HepG2 (cell line): ENCODE results near the gene RPS6KA2. TPM values are rescaled to one million over a fixed set of nuclear protein-coding genes. Genes with fewer than 3 reads are reported as not detected.

Experiments
- ARID2 ChIP-seq: sonication (generic); formaldehyde crosslinking; IDR thresholded peaks from 2 replicates; pipeline ENCODE4 v1.8.1; 2022; ENCODE audit warnings: mild to moderate bottlenecking, missing genetic modification reagents, borderline replicate concordance
- CREB1 ChIP-seq, 2 experiments: fragments of 450-650 bp in 1 of 2; IDR thresholded peaks; 2 replicates each; pipeline ENCODE4 v1.6.1; 2016 to 2017; ENCODE audit warnings: control low read depth in 1 of 2, mild to moderate bottlenecking in 1 of 2, missing compliant biosample characterization in 1 of 2, missing genetic modification characterization in 1 of 2
- EED ChIP-seq: sonication (generic); formaldehyde crosslinking; IDR thresholded peaks from 2 replicates; pipeline ENCODE4 v1.5.0; 2020; ENCODE audit warnings: mild to moderate bottlenecking, missing genetic modification reagents
- FOXA3 ChIP-seq: IDR thresholded peaks from 2 replicates; pipeline ENCODE4 v1.6.1; 2016; ENCODE audit warnings: missing genetic modification reagents, missing compliant biosample characterization
- ISX ChIP-seq: sonication (generic); formaldehyde crosslinking; conservative IDR thresholded peaks from 2 replicates; pipeline ENCODE4 v1.5.0; 2020; ENCODE audit warnings: missing genetic modification reagents
- JUN ChIP-seq: sonication (generic); formaldehyde crosslinking; IDR thresholded peaks from 2 replicates; pipeline ENCODE4 v1.4.0; 2020; ENCODE audit warnings: mild to moderate bottlenecking, missing genetic modification reagents
- MAF1 ChIP-seq: sonication (generic); formaldehyde crosslinking; IDR thresholded peaks from 2 replicates; pipeline ENCODE4 v1.5.0; 2020; ENCODE audit warnings: missing genetic modification reagents, borderline replicate concordance
- MIXL1 ChIP-seq: IDR thresholded peaks from 2 replicates; pipeline ENCODE4 v1.6.1; 2016
- NFIB ChIP-seq: sonication (generic); formaldehyde crosslinking; IDR thresholded peaks from 2 replicates; pipeline ENCODE4 v1.9.0; 2021; ENCODE audit warnings: missing genetic modification reagents, mild to moderate bottlenecking, borderline replicate concordance
- RFXANK ChIP-seq: IDR thresholded peaks from 2 replicates; pipeline ENCODE4 v1.6.1; 2016
- RFXAP ChIP-seq: sonication (generic); formaldehyde crosslinking; IDR thresholded peaks from 2 replicates; pipeline ENCODE4 v1.4.0; 2020; ENCODE audit warnings: missing genetic modification reagents, borderline replicate concordance
- TAF15 ChIP-seq: fragments of 200-400 bp; formaldehyde crosslinking; IDR thresholded peaks from one replicate; pipeline ENCODE4 v1.6.1; 2018; ENCODE audit warnings: mild to moderate bottlenecking, low read depth, low read length; ENCODE audit not compliant: poor library complexity, severe bottlenecking
- TBP ChIP-seq: sonication (generic); formaldehyde crosslinking; IDR thresholded peaks from 2 replicates; pipeline ENCODE4 v1.5.0; 2020; ENCODE audit warnings: missing genetic modification reagents
- TGIF2 ChIP-seq: IDR thresholded peaks from 2 replicates; pipeline ENCODE4 v1.6.1; 2016; ENCODE audit warnings: control low read depth, missing compliant biosample characterization
- WIZ ChIP-seq: sonication (generic); formaldehyde crosslinking; IDR thresholded peaks from 2 replicates; pipeline ENCODE4 v1.5.1; 2020; ENCODE audit warnings: mild to moderate bottlenecking, missing genetic modification reagents
- ZNF136 ChIP-seq: sonication (generic); formaldehyde crosslinking; IDR thresholded peaks from 2 replicates; pipeline ENCODE4 v1.8.1; 2022; ENCODE audit warnings: low read depth, mild to moderate bottlenecking, moderate library complexity, missing genetic modification reagents
- ZNF672 ChIP-seq: sonication (generic); formaldehyde crosslinking; IDR thresholded peaks from 2 replicates; pipeline ENCODE4 v1.8.1; 2022; ENCODE audit warnings: missing genetic modification reagents
- ZNF75D ChIP-seq: sonication (generic); formaldehyde crosslinking; IDR thresholded peaks from 2 replicates; pipeline ENCODE4 v1.8.1; 2023; ENCODE audit warnings: missing genetic modification reagents, mild to moderate bottlenecking, borderline replicate concordance
- polyA plus RNA-seq, 8 experiments: library from polyadenylated mRNA; depleted of rRNA in 3 of 8; stranded (reverse) in 7 of 8; unstranded in 1 of 8; fragments of >200 nt; fragmentation: Illumina TruSeq in 4 of 8; extraction: Trizol in 4 of 8; gene quantifications; 2 replicates each; pipeline versions ENCODE4 v1.2.1 to v1.2.3, GENCODE V29; 2011 to 2016; ENCODE audit warnings: low read depth in 4 of 8, missing spikeins in 1 of 8, mixed read lengths in 1 of 8; ENCODE audit not compliant: insufficient read depth in 1 of 8
- total RNA-seq, 5 experiments: library from RNA; depleted of rRNA; stranded (reverse); fragments of >200 nt; fragmentation: Illumina TruSeq; extraction: Trizol; gene quantifications; 2 replicates each; pipeline ENCODE4 v1.2.3, GENCODE V29; 2016; ENCODE audit warnings: low read depth in 1 of 5
- TF ChIP-seq, protein P1 (sequence below): fragments of 450-650 bp; IDR thresholded peaks from 2 replicates; pipeline ENCODE4 v1.6.1; 2017; ENCODE audit warnings: mild to moderate bottlenecking
- TF ChIP-seq, protein P2 (sequence below): sonication (generic); formaldehyde crosslinking; IDR thresholded peaks from 2 replicates; pipeline ENCODE4 v1.9.0; 2022; ENCODE audit warnings: low read depth, missing genetic modification reagents
- TF ChIP-seq, protein P3 (sequence below): sonication (generic); formaldehyde crosslinking; IDR thresholded peaks from 2 replicates; pipeline ENCODE4 v1.4.0; 2020; ENCODE audit warnings: missing genetic modification reagents, borderline replicate concordance
- TF ChIP-seq, protein P4 (sequence below): sonication (generic); formaldehyde crosslinking; IDR thresholded peaks from 2 replicates; pipeline ENCODE4 v1.8.0; 2022; ENCODE audit warnings: missing genetic modification reagents, mild to moderate bottlenecking, moderate library complexity, borderline replicate concordance

RPS6KA2 gene
- total and polyA plus RNA-seq, 2 of the 13 experiments (the other 11 are each of a cell fraction or from before 2014, with no cell fraction given), result 0.22 to 0.38 TPM

DNA sequence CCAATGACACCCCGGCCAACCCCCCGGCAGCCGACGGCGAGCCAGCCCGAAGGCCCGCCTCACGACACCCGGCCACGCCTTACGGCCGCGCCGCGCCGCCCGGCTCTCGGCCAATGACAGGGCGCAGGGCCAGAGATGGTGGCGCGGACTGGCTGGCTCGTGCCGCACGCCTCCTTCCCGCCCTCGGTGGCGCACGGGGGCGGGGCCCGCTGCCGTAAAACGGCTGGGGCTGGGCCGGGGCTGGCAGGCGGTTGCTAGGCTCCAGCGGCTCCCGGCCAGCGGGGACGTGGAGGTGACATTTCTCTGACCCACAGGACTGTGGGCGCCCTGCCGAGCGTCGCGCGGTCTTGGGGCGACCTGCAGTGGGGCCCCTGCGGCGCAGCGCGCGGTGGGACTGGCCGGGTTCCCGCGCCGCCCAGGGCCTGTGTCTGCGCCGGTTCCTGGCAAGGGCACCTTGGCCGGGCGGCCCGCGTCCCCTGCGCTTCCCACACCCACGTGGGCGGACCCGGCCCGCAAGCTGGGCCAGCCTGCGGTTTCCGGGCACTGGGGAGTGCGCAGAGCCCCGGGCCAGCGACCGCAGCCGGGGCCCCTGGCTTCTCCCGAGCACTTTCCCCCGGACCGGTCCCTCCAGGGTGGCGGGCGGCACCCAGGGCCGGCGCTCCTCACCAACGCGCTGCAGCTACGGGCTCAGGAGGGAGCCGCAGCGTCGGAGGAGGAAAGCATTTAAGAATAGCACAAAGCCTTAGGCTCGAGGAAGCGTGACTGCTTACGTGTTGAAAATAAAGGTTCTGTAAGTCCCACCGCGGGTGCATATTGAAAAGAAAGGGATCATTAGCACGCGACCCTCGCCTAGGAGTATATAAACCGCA lies 243.9 kb downstream of the RPS6KA2 start, which contains the start of gene MPC1 (continued):
- TF ChIP-seq, protein P1, sequence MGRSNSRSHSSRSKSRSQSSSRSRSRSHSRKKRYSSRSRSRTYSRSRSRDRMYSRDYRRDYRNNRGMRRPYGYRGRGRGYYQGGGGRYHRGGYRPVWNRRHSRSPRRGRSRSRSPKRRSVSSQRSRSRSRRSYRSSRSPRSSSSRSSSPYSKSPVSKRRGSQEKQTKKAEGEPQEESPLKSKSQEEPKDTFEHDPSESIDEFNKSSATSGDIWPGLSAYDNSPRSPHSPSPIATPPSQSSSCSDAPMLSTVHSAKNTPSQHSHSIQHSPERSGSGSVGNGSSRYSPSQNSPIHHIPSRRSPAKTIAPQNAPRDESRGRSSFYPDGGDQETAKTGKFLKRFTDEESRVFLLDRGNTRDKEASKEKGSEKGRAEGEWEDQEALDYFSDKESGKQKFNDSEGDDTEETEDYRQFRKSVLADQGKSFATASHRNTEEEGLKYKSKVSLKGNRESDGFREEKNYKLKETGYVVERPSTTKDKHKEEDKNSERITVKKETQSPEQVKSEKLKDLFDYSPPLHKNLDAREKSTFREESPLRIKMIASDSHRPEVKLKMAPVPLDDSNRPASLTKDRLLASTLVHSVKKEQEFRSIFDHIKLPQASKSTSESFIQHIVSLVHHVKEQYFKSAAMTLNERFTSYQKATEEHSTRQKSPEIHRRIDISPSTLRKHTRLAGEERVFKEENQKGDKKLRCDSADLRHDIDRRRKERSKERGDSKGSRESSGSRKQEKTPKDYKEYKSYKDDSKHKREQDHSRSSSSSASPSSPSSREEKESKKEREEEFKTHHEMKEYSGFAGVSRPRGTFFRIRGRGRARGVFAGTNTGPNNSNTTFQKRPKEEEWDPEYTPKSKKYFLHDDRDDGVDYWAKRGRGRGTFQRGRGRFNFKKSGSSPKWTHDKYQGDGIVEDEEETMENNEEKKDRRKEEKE, result no peak
- TF ChIP-seq ZNF672 (CRISPR knock-in tag) (no peak), TBP (peak; percentile 95), ZNF136 (no peak), TGIF2 (CRISPR knock-in tag) (peak; percentile 75), FOXA3 (CRISPR knock-in tag) (peak; percentile 20; the same call in 1 of the 2 replicates), ARID2 (CRISPR knock-in tag) (no peak; the same call in 1 of the 2 replicates), RFXANK (CRISPR knock-in tag) (0 out of 2 replicates have a peak, but pooled peaks have one; percentile 27), EED (CRISPR knock-in tag) (peak; percentile 97), TAF15 (peak; percentile 66), JUN (CRISPR knock-in tag) (no peak), RFXAP (CRISPR knock-in tag) (peak; percentile 98), CREB1 (IDR thresholded peaks at IDR 0.05) (peak; percentile 81; the same call in 1 of the 2 replicates), CREB1 (CRISPR knock-in tag; IDR thresholded peaks at IDR 0.05) (no peak), MIXL1 (CRISPR knock-in tag) (peak; percentile 77), ISX (peak; percentile 19; the same call in 1 of the 2 replicates), MAF1 (CRISPR knock-in tag) (peak; percentile 65), ZNF75D (peak; percentile 64; the same call in 1 of the 2 replicates), NFIB (no peak), WIZ (CRISPR knock-in tag) (no peak)
- TF ChIP-seq, protein P2, sequence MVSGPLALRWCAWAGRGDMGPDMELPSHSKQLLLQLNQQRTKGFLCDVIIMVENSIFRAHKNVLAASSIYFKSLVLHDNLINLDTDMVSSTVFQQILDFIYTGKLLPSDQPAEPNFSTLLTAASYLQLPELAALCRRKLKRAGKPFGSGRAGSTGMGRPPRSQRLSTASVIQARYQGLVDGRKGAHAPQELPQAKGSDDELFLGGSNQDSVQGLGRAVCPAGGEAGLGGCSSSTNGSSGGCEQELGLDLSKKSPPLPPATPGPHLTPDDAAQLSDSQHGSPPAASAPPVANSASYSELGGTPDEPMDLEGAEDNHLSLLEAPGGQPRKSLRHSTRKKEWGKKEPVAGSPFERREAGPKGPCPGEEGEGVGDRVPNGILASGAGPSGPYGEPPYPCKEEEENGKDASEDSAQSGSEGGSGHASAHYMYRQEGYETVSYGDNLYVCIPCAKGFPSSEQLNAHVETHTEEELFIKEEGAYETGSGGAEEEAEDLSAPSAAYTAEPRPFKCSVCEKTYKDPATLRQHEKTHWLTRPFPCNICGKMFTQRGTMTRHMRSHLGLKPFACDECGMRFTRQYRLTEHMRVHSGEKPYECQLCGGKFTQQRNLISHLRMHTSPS (CRISPR knock-in tag), result no peak
- TF ChIP-seq, protein P3, sequence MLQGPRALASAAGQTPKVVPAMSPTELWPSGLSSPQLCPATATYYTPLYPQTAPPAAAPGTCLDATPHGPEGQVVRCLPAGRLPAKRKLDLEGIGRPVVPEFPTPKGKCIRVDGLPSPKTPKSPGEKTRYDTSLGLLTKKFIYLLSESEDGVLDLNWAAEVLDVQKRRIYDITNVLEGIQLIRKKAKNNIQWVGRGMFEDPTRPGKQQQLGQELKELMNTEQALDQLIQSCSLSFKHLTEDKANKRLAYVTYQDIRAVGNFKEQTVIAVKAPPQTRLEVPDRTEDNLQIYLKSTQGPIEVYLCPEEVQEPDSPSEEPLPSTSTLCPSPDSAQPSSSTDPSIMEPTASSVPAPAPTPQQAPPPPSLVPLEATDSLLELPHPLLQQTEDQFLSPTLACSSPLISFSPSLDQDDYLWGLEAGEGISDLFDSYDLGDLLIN (CRISPR knock-in tag), result peak; percentile 41; the same call in 1 of the 2 replicates
- TF ChIP-seq, protein P4, sequence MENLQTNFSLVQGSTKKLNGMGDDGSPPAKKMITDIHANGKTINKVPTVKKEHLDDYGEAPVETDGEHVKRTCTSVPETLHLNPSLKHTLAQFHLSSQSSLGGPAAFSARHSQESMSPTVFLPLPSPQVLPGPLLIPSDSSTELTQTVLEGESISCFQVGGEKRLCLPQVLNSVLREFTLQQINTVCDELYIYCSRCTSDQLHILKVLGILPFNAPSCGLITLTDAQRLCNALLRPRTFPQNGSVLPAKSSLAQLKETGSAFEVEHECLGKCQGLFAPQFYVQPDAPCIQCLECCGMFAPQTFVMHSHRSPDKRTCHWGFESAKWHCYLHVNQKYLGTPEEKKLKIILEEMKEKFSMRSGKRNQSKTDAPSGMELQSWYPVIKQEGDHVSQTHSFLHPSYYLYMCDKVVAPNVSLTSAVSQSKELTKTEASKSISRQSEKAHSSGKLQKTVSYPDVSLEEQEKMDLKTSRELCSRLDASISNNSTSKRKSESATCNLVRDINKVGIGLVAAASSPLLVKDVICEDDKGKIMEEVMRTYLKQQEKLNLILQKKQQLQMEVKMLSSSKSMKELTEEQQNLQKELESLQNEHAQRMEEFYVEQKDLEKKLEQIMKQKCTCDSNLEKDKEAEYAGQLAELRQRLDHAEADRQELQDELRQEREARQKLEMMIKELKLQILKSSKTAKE (CRISPR knock-in tag), result peak; percentile 55; the same call in 1 of the 2 replicates
